ENCODE measurements around the gene DGKZ.

DGKZ gene

DNA sequence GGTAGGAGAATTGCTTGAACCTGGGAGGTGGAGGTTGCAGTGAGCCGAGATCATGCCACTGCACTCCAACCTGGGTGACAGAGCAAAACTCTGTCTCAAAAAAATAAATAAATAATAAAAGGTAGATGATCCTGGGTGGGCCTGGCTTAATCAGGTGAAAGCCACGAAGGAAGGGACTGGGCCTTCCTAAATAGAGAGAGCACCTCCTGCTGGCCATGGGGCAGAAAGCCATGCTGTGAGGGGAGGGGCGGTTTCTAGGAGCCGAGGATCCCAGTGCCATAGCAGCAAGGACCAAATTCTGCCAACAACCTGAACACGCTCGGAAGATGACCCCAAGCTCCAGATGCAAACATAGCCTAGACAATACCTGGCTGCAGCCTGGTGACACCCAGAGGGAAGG lies 24.5 kb upstream of the DGKZ start:
- no peak for DNase-seq (ENCODE audit: extremely low read depth in 1 of 2, low read depth in 1 of 2)

DNA sequence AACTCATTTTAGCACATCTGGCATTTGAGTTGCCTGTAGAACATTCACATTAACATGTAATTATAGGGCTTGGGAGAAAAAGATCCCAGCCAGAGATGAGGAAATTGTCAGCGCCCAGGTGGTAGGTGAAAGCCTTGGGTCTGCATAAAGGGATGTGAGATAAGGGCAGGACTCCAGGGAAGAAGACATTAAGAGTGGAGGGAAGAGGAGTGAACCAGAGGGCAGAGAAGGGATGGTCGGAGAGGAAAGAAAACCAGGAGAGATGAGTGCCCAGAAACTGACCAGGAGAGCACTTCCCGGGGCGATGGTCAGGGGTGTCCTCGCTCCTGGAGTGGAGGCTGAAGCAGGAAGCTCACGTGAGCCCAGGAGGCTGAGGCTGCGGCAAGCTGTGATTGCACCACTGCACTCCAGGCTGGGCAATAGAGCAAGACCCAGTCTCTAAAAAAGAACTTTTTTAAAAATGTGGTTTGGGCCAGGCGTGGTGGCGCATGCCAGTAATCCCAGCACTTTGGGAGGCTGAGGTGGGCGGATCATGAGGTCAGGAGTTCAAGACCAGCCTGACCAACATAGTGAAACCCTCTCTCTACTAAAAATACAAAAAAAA lies 20.3 kb upstream of the DGKZ start:
- DNase-seq (ENCODE audit: extremely low read depth in 1 of 2, low read depth in 1 of 2) = no peak

DNA sequence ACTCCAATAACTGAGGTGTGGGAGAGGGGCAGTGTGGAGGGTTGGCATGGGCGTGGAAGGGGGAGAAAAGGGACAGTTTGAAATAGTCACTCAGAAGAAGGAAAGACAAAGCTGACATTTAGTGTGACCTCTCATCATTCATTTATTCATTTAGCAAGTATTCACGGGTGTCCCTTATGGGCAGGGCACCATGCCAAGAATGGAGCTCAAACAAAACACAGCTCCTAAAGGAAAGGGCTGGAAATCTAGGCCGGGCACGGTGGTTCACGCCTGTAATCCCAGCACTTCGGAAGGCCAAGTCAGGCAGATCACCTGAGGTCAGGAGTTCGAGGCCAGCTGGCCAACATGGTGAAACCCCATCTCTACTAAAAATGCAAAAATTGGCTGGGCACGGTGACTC lies 19.4 kb upstream of the DGKZ start:
- DNase-seq (ENCODE audit: extremely low read depth in 1 of 2, low read depth in 1 of 2) = no peak

DNA sequence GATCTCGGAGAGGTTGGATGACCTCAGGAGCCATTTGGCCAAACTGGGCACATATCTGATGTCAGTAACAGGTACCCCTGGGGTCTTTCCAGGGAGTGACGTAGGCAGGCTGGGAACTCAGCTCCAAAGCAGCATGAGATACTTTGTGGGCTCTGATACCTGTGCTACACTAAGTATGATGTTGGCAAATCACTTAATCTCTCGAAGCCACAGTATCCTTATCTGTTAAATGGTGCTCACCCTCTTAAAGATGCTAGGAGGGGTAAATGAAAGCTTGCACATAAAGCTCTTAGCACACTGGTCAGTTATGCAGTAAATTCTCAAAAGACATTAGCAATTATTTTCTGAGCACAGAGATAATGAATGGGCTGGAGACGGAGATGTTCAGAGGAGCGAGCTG lies 17.1 kb upstream of the DGKZ start:
- no peak for DNase-seq (ENCODE audit: extremely low read depth in 1 of 2, low read depth in 1 of 2)

DNA sequence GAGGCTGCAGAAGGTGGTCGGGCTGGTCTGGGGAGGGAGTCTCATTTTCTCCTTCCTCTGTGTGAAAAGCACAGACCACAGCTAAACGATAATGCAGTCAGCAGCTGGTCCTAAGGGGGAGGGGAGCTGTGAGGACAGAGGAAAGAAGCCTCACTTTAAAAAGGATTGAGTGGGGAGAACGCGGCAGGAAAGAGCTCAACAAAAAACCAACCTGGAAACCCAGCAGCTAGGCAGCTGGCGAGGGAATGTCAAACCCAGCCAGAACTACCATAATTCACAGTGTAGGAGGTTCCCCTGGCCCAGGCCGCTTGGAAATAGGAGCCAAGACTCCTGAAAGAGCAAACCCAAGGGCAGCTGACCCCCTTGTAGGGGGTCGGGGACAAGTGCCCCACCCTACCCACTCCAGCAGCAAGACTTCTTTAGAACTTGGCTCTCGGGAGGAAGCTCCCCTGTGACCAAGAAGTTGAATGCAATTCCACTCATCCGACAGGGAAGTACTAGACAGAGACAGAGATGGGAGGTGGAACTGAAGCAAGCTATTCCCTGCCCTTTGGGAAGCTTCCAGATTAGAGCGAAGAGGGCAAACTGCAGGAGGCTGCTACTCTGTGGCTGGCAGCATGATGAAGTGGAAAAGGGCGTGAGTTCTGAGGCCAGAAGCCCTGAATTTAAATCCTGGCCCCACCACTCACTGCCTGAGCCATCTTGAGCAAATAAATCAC lies 16.5 kb upstream of the DGKZ start:
- no peak for DNase-seq (ENCODE audit: extremely low read depth in 1 of 2, low read depth in 1 of 2)

DNA sequence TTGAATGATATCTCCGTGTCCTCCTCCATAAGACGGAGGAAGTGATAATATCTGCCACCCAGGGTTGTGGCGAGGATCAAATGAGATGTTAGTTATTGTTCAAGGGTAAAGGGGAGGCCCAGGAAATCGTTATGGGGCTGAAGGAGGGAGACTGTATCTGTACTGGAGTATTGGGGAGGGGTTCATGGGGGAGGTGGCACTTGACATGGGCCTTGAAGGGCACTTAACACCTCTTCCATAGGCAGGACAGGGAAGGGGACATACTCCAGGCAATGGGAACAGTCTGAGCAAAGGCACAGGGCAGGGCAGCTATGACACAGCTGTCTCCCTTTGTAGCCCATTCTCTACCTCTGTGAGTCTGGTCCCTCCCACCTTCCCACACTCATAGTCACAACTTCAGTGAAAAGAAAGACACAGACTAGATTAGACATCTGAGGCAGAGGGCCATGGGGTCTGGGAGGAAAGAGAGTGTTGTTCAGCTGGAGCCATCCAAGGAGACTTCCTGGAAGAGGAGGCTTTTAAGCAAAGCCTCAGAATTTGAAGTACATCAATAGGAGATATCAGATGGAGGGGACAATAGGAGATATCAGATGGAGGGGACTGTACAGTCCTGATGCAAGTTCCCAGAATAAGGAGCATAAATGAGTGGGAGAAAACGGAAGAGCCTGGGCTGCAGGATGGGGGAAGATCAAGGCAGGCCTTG lies 15.8 kb upstream of the DGKZ start:
- DNase-seq (ENCODE audit: extremely low read depth in 1 of 2, low read depth in 1 of 2) = no peak

DNA sequence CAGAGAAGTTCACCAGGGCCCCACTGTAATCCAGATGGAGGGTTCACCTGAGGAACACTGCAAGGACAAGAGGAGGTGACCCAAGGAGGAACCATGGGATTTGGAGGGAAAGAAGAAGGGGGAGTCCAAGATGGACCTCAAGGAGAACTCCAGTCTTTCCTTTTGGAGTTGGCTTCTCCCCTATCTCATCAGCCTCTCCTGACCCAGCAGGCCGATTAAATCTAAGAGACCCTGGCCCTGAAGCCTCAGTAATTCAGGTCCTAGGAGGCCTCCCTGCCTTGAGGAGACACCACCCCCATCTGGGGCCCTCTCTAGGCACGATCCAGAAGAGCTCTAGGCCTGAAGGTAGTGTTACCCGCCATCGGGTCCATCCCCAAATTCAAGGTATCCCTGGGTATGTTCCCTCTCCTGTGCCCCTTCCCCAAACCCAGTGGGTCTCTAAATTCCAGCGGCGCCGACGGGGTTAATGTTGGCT lies 15.1 kb upstream of the DGKZ start:
- DNase-seq (ENCODE audit: extremely low read depth in 1 of 2, low read depth in 1 of 2) = no peak

DNA sequence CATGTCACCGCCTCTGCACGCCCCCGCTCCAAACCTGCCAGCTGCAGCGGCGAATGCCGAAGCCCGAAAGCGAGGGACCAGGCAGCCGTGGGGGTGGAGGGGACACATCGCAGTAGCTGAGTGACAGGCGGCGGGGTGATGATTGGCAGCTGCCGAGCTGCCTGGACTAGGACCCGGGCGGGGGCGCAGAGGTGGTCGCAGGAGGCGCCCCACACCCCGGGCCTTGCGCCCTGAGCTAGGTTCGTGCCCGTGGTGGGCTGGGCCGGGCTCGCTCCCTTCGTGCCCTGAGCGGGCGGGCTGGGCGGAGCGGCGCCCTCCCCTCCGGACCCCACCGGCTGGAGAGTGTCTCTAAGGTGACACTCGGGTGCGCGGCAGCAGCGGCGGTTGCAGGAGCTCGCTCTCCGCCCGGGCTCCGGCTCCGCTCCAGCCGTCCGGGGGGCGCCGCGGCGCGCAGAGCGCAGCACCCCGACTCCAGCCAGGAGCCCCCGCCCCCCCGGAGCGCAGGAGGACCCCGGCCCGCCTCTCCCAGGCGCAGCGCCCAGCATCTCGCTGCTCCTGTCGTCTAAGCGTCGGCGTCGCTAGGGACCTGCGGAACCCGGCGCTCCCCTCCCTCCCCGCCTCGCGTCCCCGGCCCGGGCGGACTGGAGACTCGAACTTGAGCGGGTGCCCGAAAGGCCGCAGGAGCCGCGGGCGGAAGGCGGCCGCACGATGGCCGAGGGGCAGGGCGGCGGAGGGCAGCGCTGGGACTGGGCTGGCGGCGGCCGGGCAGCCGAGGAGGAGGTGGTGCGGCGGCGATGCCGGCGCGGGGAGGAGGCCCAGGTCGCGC lies 14.5 kb upstream of the DGKZ start:
- no peak for DNase-seq (ENCODE audit: extremely low read depth in 1 of 2, low read depth in 1 of 2)

DNA sequence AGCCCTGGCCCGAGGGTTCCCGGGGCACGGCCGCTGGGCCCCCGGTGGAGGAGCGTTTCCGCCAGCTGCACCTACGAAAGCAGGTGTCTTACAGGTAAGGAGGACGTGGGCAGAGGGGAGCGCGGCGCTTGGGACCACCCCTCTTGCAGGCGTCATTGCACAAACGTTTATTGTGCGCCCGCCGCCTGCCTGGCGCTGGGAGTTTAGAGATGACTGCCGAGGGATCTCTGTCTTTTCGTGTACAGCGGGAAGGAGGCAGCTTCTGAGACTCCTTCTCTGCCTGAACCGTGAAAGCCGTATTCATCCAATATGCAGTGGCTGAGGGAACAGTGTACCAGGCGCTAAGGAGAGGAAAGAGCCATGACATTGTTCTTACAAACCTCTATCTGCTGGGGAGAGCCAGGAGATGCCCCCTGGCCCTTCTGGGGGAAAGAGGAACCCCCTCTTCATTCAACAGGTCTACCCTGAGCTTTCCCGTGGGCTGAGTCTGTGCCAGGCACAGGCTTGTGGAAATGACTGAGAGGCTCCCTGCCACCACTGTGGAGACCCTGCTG lies 13.8 kb upstream of the DGKZ start:
- no peak for DNase-seq (ENCODE audit: extremely low read depth in 1 of 2, low read depth in 1 of 2)

DNA sequence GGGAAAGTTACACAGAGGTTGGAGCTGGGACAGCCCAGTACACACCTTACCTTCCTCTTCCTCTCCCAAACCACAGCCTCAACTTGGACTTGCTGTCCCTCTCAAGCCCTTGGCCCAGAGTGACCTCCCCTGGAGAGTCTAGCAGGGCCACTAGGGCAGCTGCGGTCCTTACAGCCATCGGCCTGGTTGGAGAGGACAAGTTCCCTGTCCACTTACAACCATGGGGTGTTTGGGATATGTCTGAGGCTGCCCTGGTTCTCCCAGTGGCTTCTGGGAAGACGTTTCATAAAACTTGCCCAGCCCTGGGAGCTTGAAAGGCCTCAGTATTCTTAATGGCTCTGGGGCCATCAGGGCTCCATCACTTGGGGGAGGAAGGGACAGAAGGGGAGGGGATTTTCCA lies 13.1 kb upstream of the DGKZ start:
- DNase-seq (ENCODE audit: extremely low read depth in 1 of 2, low read depth in 1 of 2) = no peak

DNA sequence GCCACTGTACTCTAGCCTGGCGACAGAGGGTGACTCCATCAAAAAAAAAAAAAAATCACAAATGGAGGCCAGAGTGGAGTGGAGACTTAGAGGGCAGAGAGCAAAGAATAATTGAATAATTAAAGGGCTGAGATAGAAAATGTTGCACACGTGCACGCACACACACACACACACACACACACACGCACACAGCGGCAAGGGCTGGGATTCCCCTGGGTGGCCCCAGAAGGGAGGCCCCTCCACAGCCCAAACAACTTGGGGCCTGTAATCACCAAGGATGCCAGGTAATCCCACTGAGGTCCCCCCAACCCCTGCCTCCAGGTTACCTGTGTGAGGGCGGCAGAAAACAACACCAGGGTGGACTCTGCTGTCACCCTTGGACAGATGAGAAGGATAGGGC lies 12.0 kb upstream of the DGKZ start:
- no peak for DNase-seq (ENCODE audit: extremely low read depth in 1 of 2, low read depth in 1 of 2)

DNA sequence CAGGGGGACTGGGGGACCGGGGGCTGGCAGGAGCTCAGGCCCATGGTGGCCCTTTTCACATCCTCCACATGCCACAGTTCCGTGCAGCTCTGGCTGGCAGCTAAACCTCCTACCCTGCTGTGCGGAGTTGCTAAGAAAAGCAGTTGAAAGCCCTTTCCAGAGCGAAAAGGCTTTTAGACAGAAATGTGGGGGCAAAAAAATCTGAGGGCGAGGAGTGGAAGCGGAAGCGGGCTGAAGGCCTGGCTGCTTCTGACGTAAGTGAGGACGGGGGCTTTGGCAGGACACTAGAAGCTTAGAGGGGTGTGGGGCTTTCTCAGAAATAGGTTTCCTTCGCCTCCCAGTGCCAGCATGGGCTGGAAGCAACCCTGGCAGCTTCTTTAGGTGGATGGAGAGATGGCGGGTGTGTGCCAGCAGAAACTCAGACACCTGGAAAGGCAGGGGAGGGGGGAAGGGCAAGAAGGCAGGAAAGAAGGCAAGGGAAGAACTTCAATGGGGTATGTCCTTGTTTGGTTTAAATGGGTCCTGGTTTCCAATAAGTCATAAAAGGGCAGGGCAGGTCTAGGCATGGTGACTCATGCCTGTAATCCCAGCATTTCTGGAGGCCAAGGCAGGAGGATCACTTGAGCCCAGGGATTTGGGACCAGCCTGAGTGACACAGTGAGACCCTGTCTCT lies 11.2 kb upstream of the DGKZ start:
- DNase-seq (ENCODE audit: extremely low read depth in 1 of 2, low read depth in 1 of 2) = no peak

DNA sequence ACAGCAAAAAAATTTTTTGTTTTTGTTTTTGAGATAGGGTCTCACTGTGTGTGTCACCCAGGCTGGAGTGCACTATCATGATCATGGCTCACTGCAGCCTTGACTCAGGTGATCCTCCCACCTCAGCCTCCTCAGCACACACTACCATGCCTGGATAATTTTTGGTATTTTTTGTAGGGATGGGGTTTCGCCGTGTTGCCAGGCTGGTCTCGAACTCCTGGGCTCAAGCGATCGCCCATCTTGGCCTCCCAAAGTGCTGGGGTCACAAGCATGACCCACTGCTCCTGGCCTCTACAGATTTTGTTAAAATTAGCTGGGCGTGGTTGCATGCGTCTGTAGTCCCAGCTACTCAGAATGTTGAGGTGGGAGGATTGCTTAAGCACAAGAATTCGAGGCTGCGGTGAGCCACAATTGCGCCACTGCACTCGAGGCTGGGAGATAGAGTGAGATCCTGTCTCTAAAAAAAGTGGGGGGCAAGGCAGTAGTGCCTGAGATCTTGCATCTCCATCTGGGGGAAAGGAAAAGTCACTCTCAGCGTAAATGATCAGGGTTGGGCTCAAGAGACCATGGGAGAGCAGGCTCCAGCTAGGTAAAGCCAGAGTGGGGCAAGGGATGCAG lies 10.6 kb upstream of the DGKZ start:
- no peak for DNase-seq (ENCODE audit: extremely low read depth in 1 of 2, low read depth in 1 of 2)

DNA sequence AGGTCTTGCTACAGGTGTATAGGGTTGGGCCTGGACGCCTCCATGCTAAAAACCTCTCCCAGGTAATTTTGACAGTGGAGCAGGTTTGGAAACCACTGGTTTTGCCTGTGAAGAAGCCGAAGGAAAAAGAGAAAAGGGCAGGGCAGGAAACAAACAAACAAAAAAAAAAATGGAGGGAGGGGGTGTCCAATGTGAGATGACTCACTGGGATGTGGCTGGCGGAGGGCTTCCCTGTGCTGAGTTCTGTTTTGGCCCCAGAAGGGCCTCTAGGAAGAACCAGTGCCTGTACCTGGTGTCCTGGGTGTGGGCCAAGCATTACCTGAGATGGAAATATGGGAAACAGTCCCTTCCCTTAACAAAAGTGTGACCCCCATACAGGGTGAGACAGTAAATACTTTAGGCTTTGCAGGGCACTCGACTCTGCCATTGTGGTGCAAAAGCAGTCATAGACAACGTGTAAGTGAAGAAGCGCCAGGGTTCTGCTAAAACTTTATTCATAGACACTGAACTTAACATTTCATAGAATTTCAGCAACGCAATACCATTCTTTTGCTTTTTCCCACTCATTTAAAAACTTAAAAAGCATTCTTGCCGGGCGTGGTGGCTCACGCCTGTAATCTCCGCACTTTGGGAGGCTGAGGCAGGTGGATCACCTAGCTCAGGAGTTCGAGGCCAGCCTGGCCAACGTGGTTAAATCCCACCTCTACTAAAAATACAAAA lies 9.5 kb upstream of the DGKZ start:
- DNase-seq (ENCODE audit: extremely low read depth in 1 of 2, low read depth in 1 of 2) = no peak

DNA sequence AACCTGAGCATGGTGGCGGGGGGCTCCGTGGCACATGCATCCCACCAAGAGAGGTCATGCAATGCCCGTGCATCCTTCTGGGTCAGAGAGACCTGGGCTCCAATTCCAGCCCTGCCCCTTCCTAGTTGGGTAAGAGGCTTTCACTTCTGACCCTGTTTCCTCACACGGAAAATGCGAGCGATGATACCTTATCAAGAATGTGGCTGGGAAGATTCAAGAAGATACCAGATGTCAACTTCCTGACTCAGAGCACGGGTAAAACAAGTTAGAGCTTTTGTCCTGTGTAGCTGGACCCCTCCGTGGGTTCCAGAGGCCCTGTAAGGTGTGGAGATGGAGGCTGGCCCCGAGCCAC lies 8.7 kb upstream of the DGKZ start:
- DNase-seq (ENCODE audit: extremely low read depth in 1 of 2, low read depth in 1 of 2) = no peak

DNA sequence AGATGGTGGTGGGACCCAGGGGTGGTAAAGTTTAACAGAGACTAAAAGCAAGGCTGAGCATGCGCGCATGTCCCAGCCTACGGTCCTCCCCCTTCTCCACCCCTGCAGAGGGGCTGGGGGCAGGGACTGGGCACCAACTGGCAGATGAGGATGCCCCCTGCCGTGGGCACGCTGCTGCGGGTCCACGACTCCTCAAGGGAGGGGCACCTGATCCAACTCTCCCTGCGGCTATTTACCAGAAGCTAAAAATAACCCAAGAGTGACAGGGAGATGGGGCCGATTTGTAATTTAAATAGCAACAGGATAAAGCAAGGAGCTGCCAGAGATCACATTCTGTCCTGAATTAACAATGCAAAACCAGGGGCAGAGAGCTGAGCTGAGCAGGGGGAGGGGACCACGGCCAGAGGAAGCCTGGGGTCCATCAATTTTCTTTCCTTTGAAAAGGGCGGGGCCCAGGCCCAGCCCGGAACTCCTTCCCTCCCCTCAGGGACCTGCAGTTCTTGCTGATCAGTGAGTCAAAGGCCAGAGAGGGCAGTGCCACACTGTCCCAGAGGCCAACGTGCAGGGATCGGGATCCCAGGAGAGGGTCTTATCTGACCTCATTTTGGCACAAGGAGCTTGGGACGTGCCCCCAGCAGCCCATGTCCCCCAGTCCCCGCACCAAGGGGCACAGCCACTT lies 8.1 kb upstream of the DGKZ start:
- DNase-seq (ENCODE audit: extremely low read depth in 1 of 2, low read depth in 1 of 2) = no peak

DNA sequence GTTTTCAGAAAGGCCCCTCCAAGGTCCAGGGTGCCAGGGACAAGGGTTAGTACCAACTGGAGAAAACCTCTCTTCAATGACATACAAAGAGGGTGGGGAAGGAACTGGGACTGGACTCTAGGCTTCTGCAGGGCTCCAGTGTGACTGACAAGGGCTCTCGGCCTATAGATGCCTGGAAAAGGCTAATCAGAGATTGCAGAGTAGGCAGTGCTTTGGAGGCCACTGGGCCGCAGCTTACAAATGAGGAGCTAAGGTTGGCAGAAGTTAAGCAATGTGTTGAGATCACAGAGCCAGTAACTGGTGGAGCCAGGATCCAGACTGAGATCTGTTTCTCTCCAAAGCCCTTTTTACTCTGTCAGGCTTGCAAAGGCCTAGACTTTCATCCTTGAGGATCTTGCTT lies 7.4 kb upstream of the DGKZ start:
- DNase-seq (ENCODE audit: extremely low read depth in 1 of 2, low read depth in 1 of 2) = no peak

DNA sequence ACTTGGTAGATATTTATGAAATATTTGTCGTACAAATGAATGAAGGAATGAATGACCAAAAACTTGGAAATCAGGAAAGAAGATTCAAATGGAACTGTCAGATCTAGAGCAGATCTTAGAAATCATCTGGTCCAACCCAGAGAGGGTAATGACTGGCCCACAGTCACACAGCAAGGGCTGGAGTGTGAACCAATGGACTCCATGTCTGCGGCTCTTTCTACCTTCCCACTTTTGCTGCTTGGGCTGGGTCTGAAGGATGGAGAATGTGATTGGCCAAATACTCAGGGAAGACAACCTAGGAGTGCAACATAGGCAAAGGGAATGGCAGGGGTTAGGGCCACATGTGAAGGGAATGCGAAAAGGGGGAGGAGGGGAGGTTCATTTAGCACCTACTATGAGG lies 5.8 kb upstream of the DGKZ start:
- DNase-seq (ENCODE audit: extremely low read depth in 1 of 2, low read depth in 1 of 2) = no peak

DNA sequence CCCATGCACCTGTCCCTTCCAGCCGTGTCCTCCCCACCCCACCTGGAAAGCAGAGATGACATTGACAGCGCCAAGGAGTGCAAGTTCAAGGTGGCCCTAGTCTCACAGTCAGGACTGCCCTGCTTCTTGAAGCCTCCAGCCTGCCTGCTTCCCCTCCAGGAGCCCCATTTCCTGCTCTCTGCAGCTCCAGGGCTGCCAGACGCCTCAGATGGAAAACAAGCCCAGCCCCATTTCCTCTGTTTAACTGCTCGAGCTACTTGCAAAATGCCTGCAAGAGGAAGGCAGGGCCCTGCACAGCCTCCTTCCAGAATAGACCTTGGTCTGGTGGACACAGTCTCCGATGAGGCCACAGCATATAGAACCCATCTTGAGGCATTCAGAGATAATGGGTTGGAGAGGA lies 5.0 kb upstream of the DGKZ start:
- no peak for DNase-seq (ENCODE audit: extremely low read depth in 1 of 2, low read depth in 1 of 2)
